BE2C (cell line): ENCODE measurements around the gene GALP.

ENCODE experiments used
- DNase-seq: peaks from one replicate; pipeline ENCODE4 v3.0.0-alpha.2; 2020
- H3K27me3 ChIP-seq: fragments of 250-450 bp; sonication (Bioruptor Pico); 2 replicates; pipeline ENCODE4 v1.5.1; 2020; ENCODE audit warnings: mild to moderate bottlenecking
- H3K36me3 ChIP-seq: fragments of 250-450 bp; sonication (Bioruptor Pico); 2 replicates; pipeline ENCODE4 v1.5.1; 2020; ENCODE audit warnings: mild to moderate bottlenecking
- H3K4me1 ChIP-seq: fragments of 250-450 bp; sonication (Bioruptor Pico); 2 replicates; pipeline ENCODE4 v1.5.1; 2020
- H3K4me3 ChIP-seq: 2 replicates; pipeline ENCODE4 v1.5.1; 2011; ENCODE audit warnings: low read depth, low read length
- H3K9me3 ChIP-seq: fragments of 250-450 bp; sonication (Bioruptor Pico); 2 replicates; pipeline ENCODE4 v1.5.1; 2020
- TF ChIP-seq, protein P1 (sequence below): IDR thresholded peaks from 2 replicates; pipeline ENCODE4 v1.5.1; 2012; ENCODE audit warnings: mild to moderate bottlenecking, low read depth, low read length

Gene GALP

DNA sequence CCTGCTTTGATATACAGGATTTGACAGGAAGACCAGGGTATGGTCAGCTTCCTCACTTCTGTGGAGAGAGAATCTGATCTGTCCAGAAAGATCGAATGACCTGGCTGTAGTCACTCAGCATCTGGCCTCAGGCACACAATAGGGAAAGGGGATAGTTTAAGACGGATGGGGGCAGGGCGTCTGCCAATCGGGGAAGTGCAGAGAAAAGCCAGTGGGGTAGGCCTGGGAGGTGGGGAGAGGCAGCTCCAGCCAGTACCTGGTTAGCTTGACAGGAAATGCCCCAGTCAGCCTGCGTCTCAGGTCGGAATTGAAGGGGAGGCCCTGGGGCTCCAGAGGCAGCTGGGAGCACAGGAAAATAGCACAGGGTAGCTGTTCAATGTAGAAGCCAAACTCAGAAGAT lies 22.3 kb upstream of the GALP start:
- H3K27me3 ChIP-seq: no peaks in the 10 kb centered on the region
- H3K36me3 ChIP-seq: peaks cover 30% of the 10 kb centered on the region
- DNase-seq: no peak
- TF ChIP-seq, protein P1, sequence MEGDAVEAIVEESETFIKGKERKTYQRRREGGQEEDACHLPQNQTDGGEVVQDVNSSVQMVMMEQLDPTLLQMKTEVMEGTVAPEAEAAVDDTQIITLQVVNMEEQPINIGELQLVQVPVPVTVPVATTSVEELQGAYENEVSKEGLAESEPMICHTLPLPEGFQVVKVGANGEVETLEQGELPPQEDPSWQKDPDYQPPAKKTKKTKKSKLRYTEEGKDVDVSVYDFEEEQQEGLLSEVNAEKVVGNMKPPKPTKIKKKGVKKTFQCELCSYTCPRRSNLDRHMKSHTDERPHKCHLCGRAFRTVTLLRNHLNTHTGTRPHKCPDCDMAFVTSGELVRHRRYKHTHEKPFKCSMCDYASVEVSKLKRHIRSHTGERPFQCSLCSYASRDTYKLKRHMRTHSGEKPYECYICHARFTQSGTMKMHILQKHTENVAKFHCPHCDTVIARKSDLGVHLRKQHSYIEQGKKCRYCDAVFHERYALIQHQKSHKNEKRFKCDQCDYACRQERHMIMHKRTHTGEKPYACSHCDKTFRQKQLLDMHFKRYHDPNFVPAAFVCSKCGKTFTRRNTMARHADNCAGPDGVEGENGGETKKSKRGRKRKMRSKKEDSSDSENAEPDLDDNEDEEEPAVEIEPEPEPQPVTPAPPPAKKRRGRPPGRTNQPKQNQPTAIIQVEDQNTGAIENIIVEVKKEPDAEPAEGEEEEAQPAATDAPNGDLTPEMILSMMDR: no peak
- no peak overlapping the region for H3K4me3 ChIP-seq
- no peaks in the 10 kb centered on the region for H3K9me3 ChIP-seq
- H3K4me1 ChIP-seq: no peaks in the 10 kb centered on the region

GRCh38 chr19:56155124-56155687 lies 20.6 kb upstream of the GALP start:
- no peaks in the 10 kb centered on the region for H3K4me1 ChIP-seq
- DNase-seq: peak; percentile 26
- no peak overlapping the region for H3K4me3 ChIP-seq
- H3K9me3 ChIP-seq: no peaks in the 10 kb centered on the region
- H3K36me3 ChIP-seq: peaks cover 28% of the 10 kb centered on the region
- H3K27me3 ChIP-seq: no peaks in the 10 kb centered on the region
- TF ChIP-seq, protein P1: peak; percentile 49

GRCh38 chr19:56156768-56157167 lies 19.0 kb upstream of the GALP start:
- Histone ChIP-seq H3K36me3 (peaks cover 28% of the 10 kb centered on the region), H3K4me1 (no peaks in the 10 kb centered on the region), H3K4me3 (no peak overlapping the region), H3K27me3 (no peaks in the 10 kb centered on the region), H3K9me3 (no peaks in the 10 kb centered on the region)
- DNase-seq: no peak
- TF ChIP-seq, protein P1: no peak

DNA sequence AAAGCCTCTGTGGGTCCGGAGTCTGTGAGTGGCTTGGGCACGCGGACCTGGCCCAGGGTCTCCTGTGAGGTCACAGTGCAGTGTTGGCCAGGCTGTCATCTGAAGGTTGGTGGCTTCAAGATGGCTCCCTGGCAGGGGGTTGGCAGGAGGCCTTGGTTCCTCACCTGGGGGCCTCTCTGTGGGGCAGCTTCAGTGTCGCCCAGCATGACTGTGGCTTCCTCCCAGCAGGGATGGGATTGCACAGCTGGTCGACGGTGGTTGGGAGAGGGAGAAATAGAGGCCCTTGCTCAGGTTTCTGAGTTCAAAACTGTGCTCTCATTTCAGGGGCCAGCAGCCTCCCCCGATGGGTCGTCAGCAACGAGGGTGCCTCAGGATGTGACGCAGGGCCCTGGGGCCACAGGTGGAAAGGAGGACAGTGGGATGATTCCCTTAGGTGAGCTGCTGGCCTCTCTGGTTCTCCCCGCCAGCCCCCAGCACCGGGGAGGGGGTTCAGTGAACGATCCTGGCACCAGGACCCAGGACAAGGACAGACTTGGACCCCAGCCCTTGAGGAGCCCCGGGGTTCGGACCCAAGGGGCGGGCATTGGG lies 17.5 kb upstream of the GALP start:
- Histone ChIP-seq H3K4me3 (no peak overlapping the region), H3K27me3 (no peaks in the 10 kb centered on the region), H3K9me3 (no peaks in the 10 kb centered on the region), H3K4me1 (no peaks in the 10 kb centered on the region), H3K36me3 (peaks cover 28% of the 10 kb centered on the region)
- no peak for DNase-seq
- TF ChIP-seq, protein P1: no peak

GRCh38 chr19:56159009-56159559 lies 16.7 kb upstream of the GALP start:
- Histone ChIP-seq H3K4me3 (no peak overlapping the region), H3K27me3 (no peaks in the 10 kb centered on the region), H3K4me1 (no peaks in the 10 kb centered on the region), H3K9me3 (no peaks in the 10 kb centered on the region), H3K36me3 (peaks cover 28% of the 10 kb centered on the region)
- TF ChIP-seq, protein P1: no peak
- DNase-seq: no peak

GRCh38 chr19:56159622-56160271 lies 16.1 kb upstream of the GALP start:
- no peak overlapping the region for H3K4me3 ChIP-seq
- TF ChIP-seq, protein P1: no peak
- no peak for DNase-seq
- peaks cover 27% of the 10 kb centered on the region for H3K36me3 ChIP-seq
- no peaks in the 10 kb centered on the region for H3K27me3 ChIP-seq
- no peaks in the 10 kb centered on the region for H3K9me3 ChIP-seq
- no peaks in the 10 kb centered on the region for H3K4me1 ChIP-seq
